Femur (tissue), 1 donor: ENCODE measurements around the gene CRK.

Experiments
- DNase-seq: peaks from one replicate; pipeline ENCODE4 v3.0.0-alpha.2; 2017

Gene CRK

GRCh38 chr17:1455797-1456599 is at the start of gene CRK:
CRK (minus strand) TSS chr17:1456232; CDS start chr17:1456117, 115 bp downstream.
- DNase-seq, result peak; percentile 98

- DNase-seq, result no peak
Measured at GRCh38 chr17:1505586-1505985, 49.6 kb upstream of the CRK start.

- no peak for DNase-seq
Measured at GRCh38 chr17:1504866-1505265, 48.8 kb upstream of the CRK start.

- no peak for DNase-seq
Measured at GRCh38 chr17:1503699-1504098, 47.7 kb upstream of the CRK start.

- no peak for DNase-seq
Measured at GRCh38 chr17:1498869-1499268, 42.8 kb upstream of the CRK start.

GRCh38 chr17:1498233-1498632 is 42.2 kb upstream of the CRK start:
- no peak for DNase-seq

GRCh38 chr17:1497831-1498230 is 41.8 kb upstream of the CRK start:
- DNase-seq, result no peak

- DNase-seq, result no peak
Measured at GRCh38 chr17:1496869-1497268, 40.8 kb upstream of the CRK start.

- peak; percentile 83 for DNase-seq
Measured at GRCh38 chr17:1495265-1495989, 39.4 kb upstream of the CRK start.

GRCh38 chr17:1494736-1495253 is 38.8 kb upstream of the CRK start:
- no peak for DNase-seq

GRCh38 chr17:1494203-1494602 is 38.2 kb upstream of the CRK start:
- no peak for DNase-seq

GRCh38 chr17:1493291-1493980 is 37.4 kb upstream of the CRK start:
- no peak for DNase-seq

- DNase-seq, result no peak
Measured at GRCh38 chr17:1492249-1493206, 36.5 kb upstream of the CRK start, which contains the start of gene MYO1C. MYO1C (minus strand) TSS chr17:1492686; CDS start chr17:1492487, 199 bp downstream.

- DNase-seq, result peak; percentile 76
Measured at GRCh38 chr17:1491443-1492248, 35.6 kb upstream of the CRK start.

- peak; percentile 83 for DNase-seq
Measured at GRCh38 chr17:1490643-1491442, 34.8 kb upstream of the CRK start.

GRCh38 chr17:1488826-1489270 is 32.8 kb upstream of the CRK start:
- DNase-seq, result peak; percentile 43

GRCh38 chr17:1487939-1488825 is 32.1 kb upstream of the CRK start:
- DNase-seq, result peak; percentile 92

- peak; percentile 88 for DNase-seq
Measured at GRCh38 chr17:1486802-1487695, 31.0 kb upstream of the CRK start.
